OCI-LY1 (cell line): Measurements from ENCODE around the gene SLC4A11.

ENCODE experiments used
- H2AFZ ChIP-seq: fragments of 200-600 bp; sonication (generic), shearing (Covaris generic); 2 replicates; pipeline ENCODE4 v1.6.0; 2014; ENCODE audit warnings: antibody characterized with exemption, mild to moderate bottlenecking, low read length
- H3F3A ChIP-seq: fragments of 200-600 bp; sonication (generic), shearing (Covaris generic); 2 replicates; pipeline ENCODE4 v1.6.0; 2014; ENCODE audit warnings: mild to moderate bottlenecking, antibody characterized with exemption, low read length, moderate library complexity; ENCODE audit not compliant: insufficient read depth
- H3K27ac ChIP-seq: fragments of 200-600 bp; sonication (generic); 2 replicates; pipeline ENCODE4 v1.5.1; 2014; ENCODE audit warnings: low read length, mixed run types, mild to moderate bottlenecking, low read depth; ENCODE audit not compliant: poor library complexity, severe bottlenecking
- H3K27me3 ChIP-seq: fragments of 200-600 bp; sonication (generic); 2 replicates; pipeline ENCODE4 v1.6.0; 2014; ENCODE audit warnings: antibody characterized with exemption, mild to moderate bottlenecking, low read length, moderate library complexity; ENCODE audit not compliant: insufficient read depth
- H3K36me3 ChIP-seq: fragments of 200-600 bp; sonication (generic); 2 replicates; pipeline ENCODE4 v1.6.1; 2014; ENCODE audit warnings: mild to moderate bottlenecking, antibody characterized with exemption, low read length, moderate library complexity, mixed read lengths; ENCODE audit not compliant: insufficient read depth
- H3K4me1 ChIP-seq: fragments of 200-600 bp; sonication (generic); 2 replicates; pipeline ENCODE4 v1.5.1; 2014; ENCODE audit warnings: mild to moderate bottlenecking, low read length, moderate library complexity; ENCODE audit not compliant: insufficient read depth, severe bottlenecking
- H3K4me2 ChIP-seq: fragments of 200-600 bp; sonication (generic), shearing (Covaris generic); 2 replicates; pipeline ENCODE4 v1.6.1; 2014; ENCODE audit warnings: low read length
- H3K4me3 ChIP-seq: fragments of 200-600 bp; sonication (generic); 2 replicates; pipeline ENCODE4 v1.5.1; 2014; ENCODE audit warnings: low read length, low read depth, mild to moderate bottlenecking, mixed read lengths; ENCODE audit not compliant: poor library complexity, severe bottlenecking
- H3K79me2 ChIP-seq: fragments of 200-600 bp; shearing (Covaris generic); 2 replicates; pipeline ENCODE4 v1.6.1; 2016; ENCODE audit warnings: mixed run types, low read length, mixed read lengths; ENCODE audit not compliant: insufficient read depth
- H3K9ac ChIP-seq: fragments of 200-600 bp; sonication (generic), shearing (Covaris generic); 2 replicates; pipeline ENCODE4 v1.6.1; 2014; ENCODE audit warnings: mild to moderate bottlenecking, low read length, mixed read lengths
- H3K9me2 ChIP-seq: fragments of 200-600 bp; sonication (generic), shearing (Covaris generic); 2 replicates; pipeline ENCODE4 v1.6.1; 2014; ENCODE audit warnings: low read depth, mild to moderate bottlenecking, low read length, mixed read lengths
- H3K9me3 ChIP-seq: fragments of 200-600 bp; shearing (Covaris generic); 2 replicates; pipeline ENCODE4 v1.6.1; 2014; ENCODE audit warnings: low read length, mixed read lengths
- H4K20me1 ChIP-seq: fragments of 200-600 bp; sonication (generic), shearing (Covaris generic); 2 replicates; pipeline ENCODE4 v1.6.0; 2016; ENCODE audit warnings: mild to moderate bottlenecking, low read length; ENCODE audit not compliant: insufficient read depth
- EZH2 ChIP-seq: fragments of 200-600 bp; sonication (generic), shearing (Covaris generic); IDR thresholded peaks from 2 replicates; pipeline ENCODE4 v1.8.0; 2017; ENCODE audit warnings: borderline replicate concordance, mixed run types, mild to moderate bottlenecking, antibody characterized with exemption, low read length, moderate library complexity, mixed read lengths
- TF ChIP-seq, protein P1 (sequence below): fragments of 200-600 bp; sonication (generic), shearing (Covaris generic); IDR thresholded peaks from 2 replicates; pipeline ENCODE4 v1.5.1; 2017; ENCODE audit warnings: mild to moderate bottlenecking, antibody characterized with exemption, low read length, moderate library complexity, mixed read lengths

The SLC4A11 gene

GRCh38 chr20:3177746-3178485 lies 61.1 kb downstream of the SLC4A11 start:
- no peaks in the 10 kb centered on the region for H3K9me2 ChIP-seq
- no peaks in the 10 kb centered on the region for H3K36me3 ChIP-seq
- no peak overlapping the region for H3K4me2 ChIP-seq
- H3F3A ChIP-seq = no peaks in the 10 kb centered on the region
- no peak overlapping the region for H3K4me3 ChIP-seq
- H3K9me3 ChIP-seq = no peaks in the 10 kb centered on the region
- no peak overlapping the region for H2AFZ ChIP-seq
- no peaks in the 10 kb centered on the region for H3K27me3 ChIP-seq
- no peaks in the 10 kb centered on the region for H3K79me2 ChIP-seq
- peaks cover 12% of the 10 kb centered on the region for H3K4me1 ChIP-seq
- H4K20me1 ChIP-seq = no peaks in the 10 kb centered on the region
- no peak overlapping the region for H3K9ac ChIP-seq
- H3K27ac ChIP-seq = no peak overlapping the region
- no peak for TF ChIP-seq EZH2
- TF ChIP-seq, protein P1, sequence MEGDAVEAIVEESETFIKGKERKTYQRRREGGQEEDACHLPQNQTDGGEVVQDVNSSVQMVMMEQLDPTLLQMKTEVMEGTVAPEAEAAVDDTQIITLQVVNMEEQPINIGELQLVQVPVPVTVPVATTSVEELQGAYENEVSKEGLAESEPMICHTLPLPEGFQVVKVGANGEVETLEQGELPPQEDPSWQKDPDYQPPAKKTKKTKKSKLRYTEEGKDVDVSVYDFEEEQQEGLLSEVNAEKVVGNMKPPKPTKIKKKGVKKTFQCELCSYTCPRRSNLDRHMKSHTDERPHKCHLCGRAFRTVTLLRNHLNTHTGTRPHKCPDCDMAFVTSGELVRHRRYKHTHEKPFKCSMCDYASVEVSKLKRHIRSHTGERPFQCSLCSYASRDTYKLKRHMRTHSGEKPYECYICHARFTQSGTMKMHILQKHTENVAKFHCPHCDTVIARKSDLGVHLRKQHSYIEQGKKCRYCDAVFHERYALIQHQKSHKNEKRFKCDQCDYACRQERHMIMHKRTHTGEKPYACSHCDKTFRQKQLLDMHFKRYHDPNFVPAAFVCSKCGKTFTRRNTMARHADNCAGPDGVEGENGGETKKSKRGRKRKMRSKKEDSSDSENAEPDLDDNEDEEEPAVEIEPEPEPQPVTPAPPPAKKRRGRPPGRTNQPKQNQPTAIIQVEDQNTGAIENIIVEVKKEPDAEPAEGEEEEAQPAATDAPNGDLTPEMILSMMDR = no peak
